GM18873 (cell line): ENCODE measurements around the gene MCOLN1.

ENCODE experiments used
- ATAC-seq: cut with Tn5 transposase; IDR thresholded peaks from one replicate; pipeline ENCODE4 v1.9.1; 2021; ENCODE audit warnings: mild to moderate bottlenecking, moderate library complexity, moderate number of reproducible peaks; ENCODE audit not compliant: unreplicated experiment, low FRiP score

MCOLN1 gene

DNA sequence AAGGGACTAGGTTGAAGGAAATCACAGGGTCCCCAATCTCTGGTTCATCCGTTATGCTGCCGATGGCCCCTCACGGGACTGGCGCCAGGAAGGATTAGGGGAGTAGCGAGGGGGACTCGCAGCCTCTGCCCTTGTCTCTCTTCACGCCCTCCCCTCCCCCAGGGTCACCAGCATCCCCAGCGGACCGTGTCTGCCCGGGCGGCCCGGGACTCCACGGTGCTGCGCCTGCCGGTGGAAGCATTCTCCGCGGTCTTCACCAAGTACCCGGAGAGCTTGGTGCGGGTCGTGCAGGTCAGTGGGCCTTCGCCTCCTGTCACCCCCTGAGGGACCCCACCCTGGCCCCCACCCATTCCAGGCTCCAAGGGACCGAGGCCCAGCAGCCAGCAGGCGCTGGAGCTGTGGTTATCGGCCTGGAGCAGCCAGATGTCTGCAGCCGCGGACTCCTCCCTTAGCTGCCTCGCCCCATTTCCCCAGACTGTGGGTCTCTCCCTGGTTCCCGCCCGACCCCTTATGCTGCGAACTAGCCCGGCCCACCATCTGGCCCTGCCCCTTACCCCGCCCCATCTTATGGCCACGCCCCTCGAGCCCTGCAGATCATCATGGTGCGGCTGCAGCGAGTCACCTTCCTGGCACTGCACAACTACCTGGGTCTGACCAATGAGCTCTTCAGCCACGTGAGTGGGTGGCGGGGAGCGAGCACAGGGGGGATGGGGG is 18.5 kb downstream of the MCOLN1 start:
- no peak for ATAC-seq

DNA sequence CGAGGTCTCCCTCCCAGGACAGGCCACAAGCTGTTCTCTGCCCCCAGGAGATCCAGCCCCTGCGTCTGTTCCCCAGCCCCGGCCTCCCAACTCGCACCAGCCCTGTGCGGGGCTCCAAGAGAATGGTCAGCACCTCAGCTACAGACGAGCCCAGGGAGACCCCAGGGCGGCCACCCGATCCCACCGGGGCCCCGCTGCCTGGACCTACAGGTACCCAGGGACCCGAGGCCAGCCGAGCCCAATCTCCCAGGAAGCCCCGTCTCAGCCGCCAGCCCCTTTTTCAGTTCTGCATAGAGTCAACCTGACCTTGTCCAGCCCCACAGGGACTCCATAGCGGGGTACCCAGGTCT is 19.0 kb downstream of the MCOLN1 start:
- ATAC-seq = no peak

DNA sequence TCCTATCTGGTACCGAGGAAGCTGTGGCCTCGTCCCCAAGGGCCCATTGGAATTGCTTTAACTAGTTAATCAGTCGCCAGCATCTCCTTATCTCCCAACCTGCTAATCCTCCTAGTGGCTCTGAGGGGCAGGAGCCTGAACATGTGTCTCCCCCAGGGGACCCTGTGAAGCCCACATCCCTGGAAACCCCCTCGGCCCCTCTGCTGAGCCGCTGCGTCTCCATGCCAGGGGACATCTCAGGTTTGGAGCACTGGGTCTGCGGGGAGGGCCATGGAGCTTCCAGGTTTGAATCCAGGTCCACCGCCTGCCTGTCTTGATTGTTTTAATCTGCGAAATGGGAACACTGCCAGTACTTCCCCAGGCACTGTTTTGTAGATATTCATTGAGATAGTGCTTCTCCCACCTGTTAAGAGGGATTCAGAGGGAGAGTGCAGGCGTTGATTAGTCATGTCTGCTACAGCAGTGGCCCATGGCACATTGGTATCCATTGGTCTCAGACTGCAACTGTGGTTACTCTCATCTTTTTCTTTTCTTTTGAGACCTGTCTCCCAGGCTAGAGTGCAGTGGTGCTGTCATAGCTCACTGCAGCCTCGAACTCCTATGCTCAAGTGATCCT is 19.5 kb downstream of the MCOLN1 start:
- ATAC-seq = no peak

DNA sequence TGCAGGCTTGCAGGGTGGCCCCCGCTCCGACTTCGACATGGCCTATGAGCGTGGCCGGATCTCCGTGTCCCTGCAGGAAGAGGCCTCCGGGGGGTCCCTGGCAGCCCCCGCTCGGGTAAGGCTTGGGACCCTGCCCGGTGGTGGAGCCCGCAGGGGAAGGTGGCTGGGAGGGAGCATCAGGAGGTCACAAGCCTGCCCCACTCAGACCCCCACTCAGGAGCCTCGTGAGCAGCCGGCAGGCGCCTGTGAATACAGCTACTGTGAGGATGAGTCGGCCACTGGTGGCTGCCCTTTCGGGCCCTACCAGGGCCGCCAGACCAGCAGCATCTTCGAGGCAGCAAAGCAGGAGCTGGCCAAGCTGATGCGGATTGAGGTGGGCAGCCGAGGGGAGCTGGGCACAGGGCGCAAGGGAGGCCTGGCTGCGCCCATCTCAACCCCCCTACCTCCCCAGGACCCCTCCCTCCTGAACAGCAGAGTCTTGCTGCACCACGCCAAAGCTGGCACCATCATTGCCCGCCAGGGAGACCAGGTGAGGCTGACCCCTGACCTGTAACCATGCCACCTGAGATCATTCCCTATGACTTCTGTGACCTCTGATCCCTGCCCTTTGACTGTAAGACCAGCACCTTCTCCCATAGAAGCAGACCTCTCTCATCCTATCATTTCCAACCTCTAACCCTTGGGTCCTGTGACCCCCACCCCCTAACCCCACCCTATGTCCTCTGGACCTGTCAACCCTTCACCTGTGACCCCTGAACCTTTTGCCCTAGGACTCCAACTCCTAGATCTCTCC is 20.3 kb downstream of the MCOLN1 start:
- no peak for ATAC-seq

DNA sequence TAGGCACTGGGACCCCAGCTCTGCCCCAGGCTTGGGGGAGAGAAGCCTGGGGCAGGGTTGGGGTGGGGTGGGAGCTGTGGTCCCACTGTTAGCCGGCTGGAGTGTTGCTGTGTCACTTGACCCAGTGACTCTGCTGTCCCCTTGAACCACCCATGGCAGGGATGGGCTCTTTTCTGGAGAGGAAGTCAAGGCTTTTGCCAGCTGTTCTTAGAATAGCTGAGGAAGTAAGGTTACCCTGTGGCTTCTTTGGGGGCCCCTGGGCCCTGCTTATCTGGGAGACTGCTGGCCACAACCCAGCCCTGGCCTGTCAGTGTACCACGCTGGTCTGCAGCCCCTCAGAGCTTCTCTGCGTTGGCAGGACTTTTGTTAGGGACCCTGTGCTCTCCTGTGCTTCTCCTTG is 22.2 kb downstream of the MCOLN1 start:
- ATAC-seq = no peak

DNA sequence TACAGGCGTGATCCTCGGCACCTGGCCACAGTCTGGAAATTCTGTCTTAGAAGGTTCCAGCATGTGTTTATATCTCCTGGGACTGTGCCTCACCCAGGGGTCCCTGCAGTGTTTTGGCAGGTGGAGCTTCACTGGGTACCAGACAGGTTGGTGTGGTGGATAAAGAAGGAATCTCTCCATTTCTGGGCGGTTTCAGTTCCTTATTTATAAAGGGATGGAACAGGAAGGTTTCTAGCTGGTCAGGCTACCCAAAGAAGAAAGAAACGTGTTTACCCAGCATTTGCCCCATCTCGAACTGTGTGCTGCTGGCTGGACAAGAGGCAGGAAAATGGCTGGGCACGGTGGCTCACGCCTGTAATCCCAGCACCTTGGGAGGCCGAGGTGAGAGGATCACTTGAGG is 22.9 kb downstream of the MCOLN1 start:
- no peak for ATAC-seq

DNA sequence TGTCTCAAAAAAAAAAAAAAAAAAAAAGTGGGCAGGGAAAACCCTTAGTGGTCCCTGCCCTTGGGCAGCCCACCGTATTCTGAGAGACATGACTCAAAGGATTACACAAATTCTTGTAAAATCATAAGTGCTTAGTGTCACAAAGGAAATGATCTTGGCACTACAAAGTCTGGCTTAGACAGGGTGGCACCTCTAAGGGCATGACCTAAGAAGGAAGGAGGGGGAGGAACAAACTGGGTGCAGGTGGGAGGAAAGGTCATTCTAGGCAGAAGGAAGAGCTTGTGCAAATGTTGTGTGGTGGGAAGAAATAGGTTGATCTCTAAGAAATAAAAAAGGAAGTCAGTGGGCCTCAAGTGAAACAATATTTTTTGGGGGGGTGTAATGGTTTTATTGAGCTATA is 23.5 kb downstream of the MCOLN1 start:
- no peak for ATAC-seq

DNA sequence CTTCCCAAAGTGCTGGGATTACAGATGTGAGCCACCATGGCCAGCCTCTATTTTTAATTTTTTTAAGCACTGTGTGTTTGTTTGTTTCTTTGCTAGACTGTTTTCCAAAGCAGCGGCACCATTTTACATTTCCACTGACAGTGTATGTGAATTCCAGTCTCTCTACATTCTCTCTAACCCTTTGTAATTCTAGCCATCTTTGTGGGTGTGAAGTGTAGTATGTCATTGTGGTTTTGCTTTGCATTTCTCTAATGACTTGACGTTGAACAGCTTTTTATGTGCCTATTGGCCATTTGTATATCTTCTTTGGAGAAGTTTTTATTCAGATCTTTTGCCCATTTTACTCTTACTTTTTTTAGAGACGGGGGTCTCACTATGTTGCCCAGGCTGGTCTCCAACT is 24.7 kb downstream of the MCOLN1 start:
- no peak for ATAC-seq

DNA sequence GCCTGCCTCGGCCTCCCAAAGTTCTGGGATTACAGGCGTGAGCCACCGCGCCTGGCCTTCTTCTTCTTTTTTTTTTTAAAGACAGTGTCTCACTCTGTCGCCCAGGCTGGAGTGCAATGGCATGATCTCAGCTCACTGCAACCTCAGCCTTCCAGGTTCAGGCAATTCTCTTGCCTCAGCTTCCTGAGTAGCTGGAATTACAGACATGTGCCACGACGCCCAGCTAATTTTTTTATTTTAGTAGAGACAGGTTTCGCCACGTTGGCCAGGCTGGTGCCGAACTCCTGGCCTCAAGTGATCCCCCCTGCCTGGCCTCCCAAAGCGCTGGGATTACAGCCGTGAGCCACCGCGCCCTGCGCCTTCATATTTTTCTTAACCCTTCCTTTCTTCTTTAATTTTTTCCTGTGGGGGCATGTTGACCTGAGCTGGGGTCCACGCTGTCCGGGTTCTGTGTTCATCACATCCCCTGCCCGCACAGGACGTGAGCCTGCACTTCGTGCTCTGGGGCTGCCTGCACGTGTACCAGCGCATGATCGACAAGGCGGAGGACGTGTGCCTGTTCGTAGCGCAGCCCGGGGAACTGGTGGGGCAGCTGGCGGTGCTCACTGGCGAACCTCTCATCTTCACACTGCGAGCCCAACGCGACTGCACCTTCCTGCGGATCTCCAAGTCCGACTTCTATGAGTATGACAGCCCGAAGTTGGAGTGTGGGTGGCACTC is 27.2 kb downstream of the MCOLN1 start:
- ATAC-seq = no peak

DNA sequence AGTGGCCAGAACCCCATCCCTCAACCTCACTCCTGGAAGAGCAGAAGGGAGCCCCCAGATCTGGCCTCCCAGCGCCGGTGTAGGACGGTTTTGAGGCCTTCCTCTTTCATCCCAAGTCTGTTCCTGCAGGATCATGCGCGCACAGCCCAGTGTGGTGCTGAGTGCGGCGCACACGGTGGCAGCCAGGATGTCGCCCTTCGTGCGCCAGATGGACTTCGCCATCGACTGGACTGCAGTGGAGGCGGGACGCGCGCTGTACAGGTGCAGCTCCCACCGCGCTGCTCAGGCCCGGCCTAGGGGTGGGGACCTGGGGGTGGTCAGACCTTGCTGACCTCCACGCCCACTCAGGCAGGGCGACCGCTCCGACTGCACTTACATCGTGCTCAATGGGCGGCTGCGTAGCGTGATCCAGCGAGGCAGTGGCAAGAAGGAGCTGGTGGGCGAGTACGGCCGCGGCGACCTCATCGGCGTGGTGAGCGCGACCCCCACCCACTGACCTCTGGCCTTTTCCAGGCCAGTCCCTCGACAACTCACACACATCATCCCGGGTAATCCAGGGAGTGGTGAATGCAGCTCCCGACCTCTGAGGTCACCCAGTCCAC is 27.8 kb downstream of the MCOLN1 start:
- no peak for ATAC-seq

DNA sequence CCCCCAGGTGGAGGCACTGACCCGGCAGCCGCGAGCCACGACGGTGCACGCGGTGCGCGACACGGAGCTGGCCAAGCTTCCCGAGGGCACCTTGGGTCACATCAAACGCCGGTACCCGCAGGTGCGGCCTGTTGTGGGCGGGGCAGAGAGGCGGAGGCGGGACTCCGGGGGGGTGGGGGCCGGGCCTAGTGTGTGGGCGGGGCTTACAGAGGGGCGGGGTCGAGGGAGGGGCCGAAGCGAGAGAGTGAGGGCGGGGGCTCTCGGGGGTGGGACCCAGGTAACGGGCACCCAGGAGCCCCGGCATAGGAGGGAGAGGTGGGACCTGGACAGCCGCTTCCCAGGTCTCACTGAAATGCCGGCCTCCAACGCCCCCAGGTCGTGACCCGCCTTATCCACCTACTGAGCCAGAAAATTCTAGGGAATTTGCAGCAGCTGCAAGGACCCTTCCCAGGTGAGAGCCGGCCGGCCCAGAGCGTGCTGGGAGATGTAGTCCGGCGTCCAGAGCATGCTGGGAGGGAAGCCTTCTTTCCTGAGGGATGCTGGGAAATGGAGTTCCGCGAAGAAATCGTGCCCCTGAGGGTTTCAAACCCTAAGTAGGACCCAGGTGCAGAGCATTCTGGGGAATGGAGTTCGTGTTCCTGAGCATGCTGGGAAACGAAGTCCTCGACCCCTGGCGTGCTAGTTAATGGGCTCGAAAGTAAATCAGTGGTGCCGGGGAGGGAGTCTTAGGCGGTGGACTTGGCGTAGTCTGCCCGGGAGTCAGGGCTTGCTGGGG is 28.8 kb downstream of the MCOLN1 start:
- no peak for ATAC-seq

DNA sequence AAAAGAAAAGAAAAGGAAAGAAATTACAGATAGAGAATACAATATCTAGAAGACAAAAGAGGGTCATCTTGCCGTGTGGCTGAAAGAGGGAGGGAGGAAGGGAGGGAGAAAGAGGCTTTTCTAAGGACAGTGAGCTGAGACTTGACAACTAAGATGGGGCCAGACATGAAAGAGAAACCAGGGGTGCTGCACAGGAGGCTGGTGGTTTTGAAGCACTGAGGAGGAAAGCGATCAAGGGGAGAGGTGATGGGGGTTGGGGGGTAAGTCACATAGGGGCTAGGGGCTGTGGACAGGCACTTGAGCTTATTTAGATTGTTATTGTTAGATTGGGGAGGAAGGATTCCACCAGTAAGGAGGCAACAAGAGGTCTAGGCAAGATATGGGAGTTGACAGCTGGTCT is 30.4 kb downstream of the MCOLN1 start:
- no peak for ATAC-seq

DNA sequence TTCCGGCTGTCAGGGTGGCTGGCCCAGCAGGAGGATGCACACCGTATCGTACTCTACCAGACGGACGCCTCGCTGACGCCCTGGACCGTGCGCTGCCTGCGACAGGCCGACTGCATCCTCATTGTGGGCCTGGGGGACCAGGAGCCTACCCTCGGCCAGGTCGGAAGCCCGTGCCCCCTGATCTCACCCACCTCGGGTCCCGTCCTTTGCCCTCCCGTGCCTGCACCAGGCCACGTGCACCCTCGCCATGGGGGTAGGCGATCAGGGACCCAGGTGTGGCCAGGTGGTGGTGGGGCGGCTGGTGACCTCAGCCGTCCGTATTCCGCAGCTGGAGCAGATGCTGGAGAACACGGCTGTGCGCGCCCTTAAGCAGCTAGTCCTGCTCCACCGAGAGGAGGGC is 32.1 kb downstream of the MCOLN1 start:
- no peak for ATAC-seq

DNA sequence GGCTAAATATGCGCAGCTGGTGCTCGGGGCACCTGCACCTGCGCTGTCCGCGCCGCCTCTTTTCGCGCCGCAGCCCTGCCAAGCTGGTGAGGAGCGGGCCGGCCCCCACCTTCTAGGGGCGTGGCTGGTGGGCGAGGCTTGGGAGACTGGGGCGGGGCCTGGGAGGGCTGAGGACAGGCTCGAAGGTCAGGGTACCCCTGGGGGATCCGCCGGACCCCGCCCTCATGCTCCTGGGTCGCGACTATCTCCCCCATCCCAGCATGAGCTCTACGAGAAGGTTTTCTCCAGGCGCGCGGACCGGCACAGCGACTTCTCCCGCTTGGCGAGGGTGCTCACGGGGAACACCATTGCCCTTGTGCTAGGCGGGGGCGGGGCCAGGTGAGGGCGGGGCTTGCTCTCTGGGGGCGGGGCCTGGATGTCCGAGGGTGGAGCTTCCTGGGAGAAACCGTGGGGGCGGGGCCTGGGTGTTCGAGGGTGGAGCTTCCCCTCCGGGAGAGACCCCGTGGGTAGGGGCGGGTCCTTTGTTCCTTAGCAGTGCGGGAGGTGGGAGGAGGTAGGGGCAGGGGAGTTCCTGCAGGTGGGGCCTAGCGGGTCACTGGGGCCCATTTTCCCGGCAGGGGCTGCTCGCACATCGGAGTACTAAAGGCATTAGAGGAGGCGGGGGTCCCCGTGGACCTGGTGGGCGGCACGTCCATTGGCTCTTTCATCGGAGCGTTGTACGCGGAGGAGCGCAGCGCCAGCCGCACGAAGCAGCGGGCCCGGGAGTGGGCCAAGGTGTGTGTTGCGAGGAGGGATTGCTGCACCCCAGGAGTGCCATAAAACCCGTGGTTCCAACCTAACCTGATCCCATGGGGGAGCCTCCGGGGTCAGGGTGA is 32.8 kb downstream of the MCOLN1 start:
- no peak for ATAC-seq

DNA sequence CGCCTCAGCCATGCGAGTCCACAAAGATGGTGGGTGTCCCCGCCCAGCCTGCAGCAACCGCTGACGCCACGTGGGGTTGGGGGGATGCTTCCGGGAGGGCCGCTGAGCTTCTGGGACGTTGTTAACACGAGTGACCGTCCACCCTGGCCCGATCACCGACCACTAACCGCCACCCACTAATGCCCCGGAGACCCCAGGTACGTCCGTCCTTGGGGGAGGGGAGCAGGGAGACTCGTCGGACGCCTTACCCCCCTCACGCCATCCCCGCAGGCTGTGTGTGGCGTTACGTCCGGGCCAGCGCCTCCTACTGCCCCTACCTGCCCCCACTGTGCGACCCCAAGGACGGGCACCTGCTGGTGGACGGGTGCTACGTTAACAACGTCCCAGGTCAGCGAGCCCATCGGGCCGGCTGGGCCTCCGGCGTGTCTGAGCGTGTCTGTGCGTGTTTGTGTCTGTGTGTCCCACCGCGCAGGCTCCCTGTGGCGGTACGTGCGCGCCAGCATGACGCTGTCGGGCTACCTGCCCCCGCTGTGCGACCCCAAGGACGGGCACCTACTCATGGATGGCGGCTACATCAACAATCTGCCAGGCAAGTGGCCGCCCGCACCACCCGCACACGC is 34.4 kb downstream of the MCOLN1 start:
- ATAC-seq = no peak

DNA sequence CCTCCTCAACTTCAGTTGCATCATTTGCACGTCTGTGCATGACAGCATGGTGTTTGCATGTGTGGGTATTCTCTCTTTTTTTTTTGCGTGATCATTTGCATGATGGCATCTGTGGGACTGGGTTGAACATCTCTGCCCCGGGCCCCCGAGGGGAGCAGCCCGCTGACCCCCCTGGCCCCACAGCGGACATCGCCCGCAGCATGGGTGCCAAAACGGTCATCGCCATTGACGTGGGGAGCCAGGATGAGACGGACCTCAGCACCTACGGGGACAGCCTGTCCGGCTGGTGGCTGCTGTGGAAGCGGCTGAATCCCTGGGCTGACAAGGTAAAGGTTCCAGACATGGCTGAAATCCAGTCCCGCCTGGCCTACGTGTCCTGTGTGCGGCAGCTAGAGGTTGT is 36.2 kb downstream of the MCOLN1 start:
- no peak for ATAC-seq

DNA sequence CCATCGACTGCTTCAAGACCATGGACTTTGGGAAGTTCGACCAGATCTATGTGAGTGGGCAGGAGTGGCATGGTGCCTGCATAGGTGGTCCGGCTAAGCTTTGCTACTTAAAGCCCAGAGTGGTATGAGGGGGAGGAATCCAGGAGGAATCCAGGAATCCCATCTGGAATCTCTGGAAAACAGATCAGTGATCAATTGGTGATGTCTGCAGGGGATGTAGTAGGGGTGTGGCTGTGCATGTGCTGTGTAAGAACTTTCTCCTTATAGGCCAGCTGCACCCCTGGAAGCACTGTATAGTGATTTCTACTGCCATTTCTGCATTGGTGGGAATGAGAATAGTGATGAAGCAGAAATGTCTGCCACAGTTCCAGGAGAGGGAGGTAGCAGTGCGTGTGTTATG is 36.7 kb downstream of the MCOLN1 start:
- ATAC-seq = no peak

DNA sequence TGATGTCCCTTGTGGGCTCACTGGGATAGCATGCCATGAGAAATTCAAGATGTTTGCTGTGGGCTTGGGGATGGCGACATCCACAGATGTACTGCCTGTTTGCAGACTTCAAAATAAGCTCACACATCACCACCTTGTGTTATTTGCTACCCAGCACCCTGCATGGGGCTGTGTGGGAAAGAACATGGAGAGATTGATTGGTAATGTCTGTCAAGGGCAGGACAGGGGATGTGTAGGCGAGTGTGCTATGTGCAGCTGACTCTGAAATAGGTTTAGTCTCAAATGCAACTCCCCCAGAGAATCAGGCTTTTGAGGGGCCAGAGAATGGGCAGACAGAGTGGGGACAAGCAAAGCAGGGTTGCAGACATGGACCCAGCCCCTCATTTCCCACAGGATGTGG is 37.8 kb downstream of the MCOLN1 start:
- no peak for ATAC-seq

DNA sequence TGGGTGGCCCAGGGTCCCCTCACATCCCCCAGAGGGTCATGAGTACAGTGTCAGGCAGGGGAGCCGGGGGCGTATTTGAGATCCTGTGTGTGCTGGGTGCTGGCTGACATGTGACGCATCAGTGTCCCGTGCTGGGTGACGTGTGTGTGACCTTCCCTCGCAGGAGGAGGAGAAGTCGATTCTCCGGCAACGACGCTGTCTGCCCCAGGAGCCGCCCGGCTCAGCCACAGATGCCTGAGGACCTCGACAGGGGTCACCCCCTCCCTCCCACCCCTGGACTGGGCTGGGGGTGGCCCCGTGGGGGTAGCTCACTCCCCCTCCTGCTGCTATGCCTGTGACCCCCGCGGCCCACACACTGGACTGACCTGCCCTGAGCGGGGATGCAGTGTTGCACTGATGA is 38.9 kb downstream of the MCOLN1 start:
- no peak for ATAC-seq
